ENCODE results near the gene SUGP2.

- TF ChIP-seq CTCF (IDR thresholded peaks at IDR 0.05; ENCODE audit: insufficient read depth, low read length, poor library complexity, severe bottlenecking) (no peak), EZH2phosphoT487 (conservative IDR thresholded peaks at IDR 0.05; ENCODE audit: low read length) (no peak)
These were observed 31.8 kb upstream of the SUGP2 start for GRCh38 chr19:19064811-19065745.

Data from SU-DHL-6 (cell line).